GM19372 (cell line): ENCODE results near the gene CORT.
A peak's percentile ranks its signal among the peaks of the same experiment; 100 is the strongest.
"Not testable (repeated sequence)": the region's sequence is repeated elsewhere in the genome, so short reads cannot be mapped to it uniquely, and the experiment has no call there.

Source experiments
- ATAC-seq: cut with Tn5 transposase; IDR thresholded peaks from one replicate; pipeline ENCODE4 v1.9.1; 2021; ENCODE audit warnings: mild to moderate bottlenecking, low read depth, moderate library complexity; ENCODE audit not compliant: unreplicated experiment

The CORT gene

GRCh38 chr1:10434590-10434989 lies 15.2 kb upstream of the CORT start:
- no peak for ATAC-seq

GRCh38 chr1:10437052-10437451 lies 12.8 kb upstream of the CORT start:
- ATAC-seq: no peak

- ATAC-seq: no peak
Observed at GRCh38 chr1:10438677-10439163, 11.1 kb upstream of the CORT start.

- ATAC-seq: no peak
Observed at GRCh38 chr1:10440305-10440704, 9.5 kb upstream of the CORT start.

- ATAC-seq: no peak
Observed at GRCh38 chr1:10440794-10441193, 9.0 kb upstream of the CORT start.

- ATAC-seq: no peak
Observed at GRCh38 chr1:10444248-10444647, 5.6 kb upstream of the CORT start.

GRCh38 chr1:10444795-10445397 lies 4.9 kb upstream of the CORT start:
- ATAC-seq: no peak

- ATAC-seq: no peak
Observed at GRCh38 chr1:10446790-10447422, 2.9 kb upstream of the CORT start.

- no peak for ATAC-seq
Observed at GRCh38 chr1:10450156-10450814, 454 bp downstream of the CORT start.

GRCh38 chr1:10450836-10451235 lies 1.0 kb downstream of the CORT start:
- ATAC-seq: no peak

- no peak for ATAC-seq
Observed at GRCh38 chr1:10451287-10451686, 1.5 kb downstream of the CORT start.

GRCh38 chr1:10456048-10456447 lies 6.2 kb downstream of the CORT start:
- ATAC-seq: no peak

- ATAC-seq: no peak
Observed at GRCh38 chr1:10456661-10457060, 6.8 kb downstream of the CORT start.

- not testable (repeated sequence) for ATAC-seq
Observed at GRCh38 chr1:10457462-10457861, 7.6 kb downstream of the CORT start.

GRCh38 chr1:10457875-10458274 lies 8.0 kb downstream of the CORT start:
- ATAC-seq: no peak

- ATAC-seq: no peak
Observed at GRCh38 chr1:10459184-10459583, 9.4 kb downstream of the CORT start.

- ATAC-seq: no peak
Observed at GRCh38 chr1:10467078-10467477, 17.2 kb downstream of the CORT start.

- no peak for ATAC-seq
Observed at GRCh38 chr1:10470043-10470442, 20.2 kb downstream of the CORT start.

- ATAC-seq: peak; percentile 3
Observed at GRCh38 chr1:10471411-10472219, 21.8 kb downstream of the CORT start.

GRCh38 chr1:10472220-10473144 lies 22.7 kb downstream of the CORT start, which contains the start of gene DFFA:
Gene DFFA, minus strand, starts transcription at chr1:10472529. Its CDS starts 71 bp downstream, at chr1:10472458.
- ATAC-seq: peak; percentile 67
